Sigmoid colon (tissue), 4 donors: Measurements from ENCODE around the gene PLCD1.

Experiments
- EP300 ChIP-seq, 4 donors: sonication (generic); formaldehyde crosslinking; IDR thresholded peaks; one replicate each; pipeline ENCODE4 v1.6.1; 2017; ENCODE audit warnings: antibody characterized with exemption in 4 of 4
- TF ChIP-seq, protein P1 (sequence below), 4 experiments: fragments of 450-650 bp in 3 of 4; fragments of 200-600 bp in 1 of 4; IDR thresholded peaks; one replicate each; pipeline ENCODE4 v1.5.1; 2016 to 2019; ENCODE audit warnings: antibody characterized with exemption in 4 of 4, mild to moderate bottlenecking in 3 of 4, moderate library complexity in 2 of 4

DNA sequence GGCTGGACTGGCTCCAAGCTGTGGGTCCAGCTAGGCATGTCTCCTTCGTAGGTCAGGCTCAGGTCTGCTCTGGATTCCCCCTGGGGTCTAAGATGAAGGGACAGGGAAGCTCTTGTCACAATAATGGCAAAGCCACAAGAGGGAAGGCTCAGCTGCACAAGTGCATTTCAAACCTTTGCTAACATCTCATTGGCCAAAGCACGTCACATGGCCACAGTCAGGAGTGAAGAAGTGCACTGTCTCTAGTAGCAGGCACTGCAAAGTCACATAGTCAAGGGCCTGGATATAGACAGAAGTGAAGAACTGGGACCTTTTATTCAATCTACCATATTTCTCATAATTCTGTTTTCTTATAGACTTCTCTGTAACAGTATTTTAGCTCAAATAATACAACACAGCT lies 29.7 kb upstream of the PLCD1 start:
- TF ChIP-seq, protein P1, sequence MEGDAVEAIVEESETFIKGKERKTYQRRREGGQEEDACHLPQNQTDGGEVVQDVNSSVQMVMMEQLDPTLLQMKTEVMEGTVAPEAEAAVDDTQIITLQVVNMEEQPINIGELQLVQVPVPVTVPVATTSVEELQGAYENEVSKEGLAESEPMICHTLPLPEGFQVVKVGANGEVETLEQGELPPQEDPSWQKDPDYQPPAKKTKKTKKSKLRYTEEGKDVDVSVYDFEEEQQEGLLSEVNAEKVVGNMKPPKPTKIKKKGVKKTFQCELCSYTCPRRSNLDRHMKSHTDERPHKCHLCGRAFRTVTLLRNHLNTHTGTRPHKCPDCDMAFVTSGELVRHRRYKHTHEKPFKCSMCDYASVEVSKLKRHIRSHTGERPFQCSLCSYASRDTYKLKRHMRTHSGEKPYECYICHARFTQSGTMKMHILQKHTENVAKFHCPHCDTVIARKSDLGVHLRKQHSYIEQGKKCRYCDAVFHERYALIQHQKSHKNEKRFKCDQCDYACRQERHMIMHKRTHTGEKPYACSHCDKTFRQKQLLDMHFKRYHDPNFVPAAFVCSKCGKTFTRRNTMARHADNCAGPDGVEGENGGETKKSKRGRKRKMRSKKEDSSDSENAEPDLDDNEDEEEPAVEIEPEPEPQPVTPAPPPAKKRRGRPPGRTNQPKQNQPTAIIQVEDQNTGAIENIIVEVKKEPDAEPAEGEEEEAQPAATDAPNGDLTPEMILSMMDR (IDR thresholded peaks at IDR 0.05): no peak
- TF ChIP-seq EP300 (IDR thresholded peaks at IDR 0.05): no peak
